CD14-positive monocyte (primary cell): Measurements from ENCODE around the gene TCF7. TPM values are rescaled to one million over a fixed set of nuclear protein-coding genes. Genes with fewer than 3 reads are reported as not detected.

Experiments
- DNase-seq, 3 donors: peaks; one replicate each; pipeline ENCODE4 v3.0.0-alpha.2; 2011 to 2022
- H2AFZ ChIP-seq: 2 replicates; pipeline ENCODE4 v1.6.0; 2012; ENCODE audit warnings: mild to moderate bottlenecking, low read depth, low read length, inconsistent platforms; ENCODE audit not compliant: insufficient read depth, poor library complexity, severe bottlenecking
- H3K27ac ChIP-seq, 2 donors: 1 replicate in 1 of 2; 2 replicates in 1 of 2; pipeline ENCODE4 v1.5.1; 2012 to 2013; ENCODE audit warnings: low read length in 2 of 2, control low read depth in 1 of 2, inconsistent platforms in 1 of 2, low read depth in 1 of 2, mild to moderate bottlenecking in 1 of 2
- H3K27me3 ChIP-seq, 2 donors: one replicate each; pipeline versions ENCODE4 v1.6.0 to v1.6.1; 2011 to 2013; ENCODE audit warnings: low read length in 2 of 2; ENCODE audit not compliant: control insufficient read depth in 2 of 2, insufficient read depth in 2 of 2
- H3K36me3 ChIP-seq, 2 donors: replicated peaks in 1 of 2; 1 replicate in 1 of 2; 2 replicates in 1 of 2; pipeline versions ENCODE4 v1.5.1 to v1.6.1; 2012 to 2013; ENCODE audit warnings: low read length in 2 of 2, control low read depth in 1 of 2, inconsistent platforms in 1 of 2, mild to moderate bottlenecking in 1 of 2; ENCODE audit not compliant: insufficient read depth in 2 of 2, control insufficient read depth in 1 of 2
- H3K4me1 ChIP-seq, 2 donors: 1 replicate in 1 of 2; 2 replicates in 1 of 2; pipeline versions ENCODE4 v1.5.1 to v1.6.1; 2012 to 2013; ENCODE audit warnings: low read length in 2 of 2, control low read depth in 1 of 2, inconsistent platforms in 1 of 2, mild to moderate bottlenecking in 1 of 2, moderate library complexity in 1 of 2; ENCODE audit not compliant: insufficient read depth in 2 of 2, control insufficient read depth in 1 of 2
- H3K4me2 ChIP-seq: replicated peaks from 2 replicates; pipeline ENCODE3; 2012; ENCODE audit warnings: low read length, moderate library complexity, mild to moderate bottlenecking; ENCODE audit not compliant: poor library complexity, severe bottlenecking; ENCODE audit errors: extremely low read depth
- H3K4me3 ChIP-seq, 3 experiments: fragments of 200-600 bp in 1 of 3; sonication (generic) in 1 of 3; replicated peaks in 1 of 3; 1 replicate in 2 of 3; 2 replicates in 1 of 3; pipeline ENCODE4 v1.5.1; 2011 to 2013; ENCODE audit warnings: low read length in 3 of 3, mild to moderate bottlenecking in 3 of 3, control low read depth in 2 of 3, low read depth in 2 of 3, inconsistent platforms in 1 of 3, moderate library complexity in 1 of 3
- H3K79me2 ChIP-seq: 2 replicates; pipeline ENCODE4 v1.6.0; 2012; ENCODE audit warnings: mild to moderate bottlenecking, control low read depth, inconsistent platforms, low read length, moderate library complexity; ENCODE audit not compliant: insufficient read depth
- H3K9ac ChIP-seq: 2 replicates; pipeline ENCODE4 v1.6.0; 2017; ENCODE audit warnings: low read length, mild to moderate bottlenecking; ENCODE audit not compliant: insufficient read depth, poor library complexity, severe bottlenecking
- H3K9me3 ChIP-seq, 2 donors: replicated peaks in 1 of 2; 1 replicate in 1 of 2; 2 replicates in 1 of 2; pipeline versions ENCODE4 v1.5.1 to v1.6.1; 2012 to 2013; ENCODE audit warnings: low read length in 2 of 2, control low read depth in 1 of 2; ENCODE audit not compliant: control insufficient read depth in 1 of 2, insufficient read depth in 1 of 2
- H4K20me1 ChIP-seq: 2 replicates; pipeline ENCODE4 v1.6.0; 2012; ENCODE audit warnings: mild to moderate bottlenecking, low read length, control low read depth, moderate library complexity; ENCODE audit not compliant: insufficient read depth
- H3K27ac Mint-ChIP-seq, 7 donors: one replicate each; pipeline ENCODE4 v1.8.0; 2020; ENCODE audit warnings: mild to moderate bottlenecking in 7 of 7, mixed read lengths in 7 of 7, moderate library complexity in 6 of 7, inconsistent platforms in 2 of 7
- H3K27me3 Mint-ChIP-seq, 3 donors: one replicate each; pipeline ENCODE4 v1.8.0; 2021 to 2022; ENCODE audit warnings: low read depth in 3 of 3, mild to moderate bottlenecking in 3 of 3, mixed read lengths in 3 of 3, moderate library complexity in 3 of 3, inconsistent platforms in 1 of 3
- H3K36me3 Mint-ChIP-seq, 2 donors: one replicate each; pipeline ENCODE4 v1.8.0; 2020; ENCODE audit warnings: mixed read lengths in 2 of 2, inconsistent platforms in 1 of 2, mild to moderate bottlenecking in 1 of 2
- H3K4me1 Mint-ChIP-seq: one replicate; pipeline ENCODE4 v1.8.0; 2020; ENCODE audit warnings: mild to moderate bottlenecking, mixed read lengths
- H3K4me3 Mint-ChIP-seq, 2 donors: one replicate each; pipeline ENCODE4 v1.8.0; 2020; ENCODE audit warnings: mild to moderate bottlenecking in 2 of 2, mixed read lengths in 2 of 2, moderate library complexity in 1 of 2
- H3K9me3 Mint-ChIP-seq, 7 donors: one replicate each; pipeline ENCODE4 v1.8.0; 2020 to 2022; ENCODE audit warnings: mixed read lengths in 7 of 7, mild to moderate bottlenecking in 6 of 7, moderate library complexity in 6 of 7, inconsistent platforms in 2 of 7
- CTCF ChIP-seq: fragments of 200-600 bp; IDR thresholded peaks from one replicate; pipeline ENCODE4 v1.8.0; 2022; ENCODE audit warnings: antibody characterized with exemption, mild to moderate bottlenecking
- WGBS: methylation state at CpG from one replicate; pipeline ENCODE4 v1.1.5; 2013; ENCODE audit warnings: missing lambda C conversion rate; ENCODE audit not compliant: insufficient coverage; 5-methylcytosine and 5-hydroxymethylcytosine counted together
- intact Hi-C, 2 donors: fragments of 100-400 bp; cut with micrococcal nuclease; formaldehyde crosslinking; loops; one replicate each; pipeline versions ENCODE4 v1.15.0 to v1.15.1; 2023
- polyA plus RNA-seq, 3 donors: library from polyadenylated mRNA; depleted of rRNA in 1 of 3; unstranded in 2 of 3; stranded (reverse) in 1 of 3; fragments of 300-500 nt in 2 of 3; fragments of >200 nt in 1 of 3; fragmentation: Illumina TruSeq in 2 of 3; gene quantifications; 1 replicate in 2 of 3; 2 replicates in 1 of 3; pipeline ENCODE4 v1.2.3, GENCODE V29; 2012 to 2021

The TCF7 gene
- polyA plus RNA-seq, 3 donors, result 0.15 to 0.84 (median 0.83) TPM

- Histone ChIP-seq H3K4me2 (no peak overlapping the region), H3K79me2 (no peaks in the 10 kb centered on the region), H3K27me3 (no peaks in the 10 kb centered on the region), H3K9ac (no peak overlapping the region), H3K9me3 (no peaks in the 10 kb centered on the region), H3K4me3 (no peak overlapping the region), H2AFZ (no peak overlapping the region), H4K20me1 (no peaks in the 10 kb centered on the region), H3K36me3 (no peaks in the 10 kb centered on the region), H3K4me1 (no peaks in the 10 kb centered on the region), H3K27ac (no peak overlapping the region)
- Mint-ChIP-seq H3K4me3 (no peak overlapping the region), H3K27ac (no peak overlapping the region), H3K36me3 (no peaks in the 10 kb centered on the region), H3K27me3 (peaks cover 0 to 10% (median 5%) of the 10 kb centered on the region in 3 donors), H3K4me1 (peaks cover 3% of the 10 kb centered on the region), H3K9me3 (no peaks in the 10 kb centered on the region)
- intact Hi-C loops, result loop anchor here (5.0 to 10.0 kb wide), 3 partner anchors 104 to 401 kb away; partner anchors contain the start of gene UBE2B (in 2 of the 2)
- no peak for TF ChIP-seq CTCF
- DNase-seq, result no peak
Measured at GRCh38 chr5:134183481-134183880, 69.0 kb downstream of the TCF7 start.

- intact Hi-C loops, result loop anchor here (1.0 to 10.0 kb wide), 4 partner anchors 103 to 400 kb away; partner anchors contain the start of gene UBE2B (in 2 of the 2)
- no peak overlapping the region for H3K4me3 ChIP-seq
- no peaks in the 10 kb centered on the region for H4K20me1 ChIP-seq
- Mint-ChIP-seq H3K27ac (peak overlapping the region in 1 of 7 donors; percentile 34), H3K4me3 (no peak overlapping the region), H3K9me3 (peaks cover 0 to 2% (median 0%) of the 10 kb centered on the region in 7 donors), H3K4me1 (peaks cover 8% of the 10 kb centered on the region), H3K36me3 (no peaks in the 10 kb centered on the region), H3K27me3 (peaks cover 0 to 10% (median 5%) of the 10 kb centered on the region in 3 donors)
- DNase-seq, result peak; percentile 66 to 78 (median 74)
- 75% methylated on average over 10 of the region's 11 CpGs for WGBS
- H3K4me2 ChIP-seq, result no peak overlapping the region
- H3K4me1 ChIP-seq, result no peaks in the 10 kb centered on the region
- H3K36me3 ChIP-seq, result no peaks in the 10 kb centered on the region
- H2AFZ ChIP-seq, result no peak overlapping the region
- no peaks in the 10 kb centered on the region for H3K27me3 ChIP-seq
- no peak overlapping the region for H3K9ac ChIP-seq
- no peaks in the 10 kb centered on the region for H3K79me2 ChIP-seq
- TF ChIP-seq CTCF, result peak; percentile 96
- H3K27ac ChIP-seq, result no peak overlapping the region
- no peaks in the 10 kb centered on the region for H3K9me3 ChIP-seq
Measured at GRCh38 chr5:134184155-134185135, 70.0 kb downstream of the TCF7 start.
